IMR-90 (cell line): ENCODE results near the gene CDON. TPM values are rescaled to one million over a fixed set of nuclear protein-coding genes. Genes with fewer than 3 reads are reported as not detected.

ENCODE experiments used
- ATAC-seq: fragments of 200-7000 bp; cut with Tn5 transposase; 2 replicates; pipeline ENCODE4 v1.9.1; 2020; ENCODE audit warnings: low read depth, mild to moderate bottlenecking, moderate library complexity
- BruUV-seq: library from RNA; stranded (reverse); fragments of 400-500 nt; replicated peaks from 2 replicates; lab custom pipeline; 2021; lab: Mats Ljungman, UMichigan
- CTCF ChIA-PET: fragments of 300-600 bp; formaldehyde crosslinking; extraction: SDS; loops from one replicate; lab custom pipeline; 2021; ENCODE audit warnings: antibody characterized with exemption; lab: Yijun Ruan, JAX
- POLR2A ChIA-PET: fragments of 300-600 bp; sonication (Branson Sonifier 250); formaldehyde crosslinking; loops from one replicate; lab custom pipeline; 2022; ENCODE audit warnings: antibody characterized with exemption; ENCODE audit not compliant: unreplicated experiment; lab: Charles Lee
- DNase-seq: peaks from one replicate; pipeline ENCODE4 v3.0.0; 2013
- H2AFZ ChIP-seq: replicated peaks from 2 replicates; pipeline ENCODE3; 2013; ENCODE audit warnings: low read length, mild to moderate bottlenecking; ENCODE audit not compliant: poor library complexity
- H2AK5ac ChIP-seq: 2 replicates; pipeline ENCODE4 v1.6.1; 2013; ENCODE audit warnings: low read depth, low read length, inconsistent platforms
- H2AK9ac ChIP-seq: replicated peaks from 2 replicates; pipeline ENCODE3; 2013; ENCODE audit warnings: mild to moderate bottlenecking, low read depth, low read length, moderate library complexity; ENCODE audit not compliant: poor library complexity
- H2BK120ac ChIP-seq: 2 replicates; pipeline ENCODE4 v1.6.1; 2013; ENCODE audit warnings: low read depth, low read length, inconsistent platforms
- H2BK15ac ChIP-seq: 3 replicates; pipeline ENCODE4 v1.6.1; 2013; ENCODE audit warnings: low read depth, low read length, inconsistent platforms
- H2BK20ac ChIP-seq: 2 replicates; pipeline ENCODE4 v1.6.1; 2013; ENCODE audit warnings: low read depth, mild to moderate bottlenecking, inconsistent platforms, low read length, moderate library complexity
- H2BK5ac ChIP-seq: 2 replicates; pipeline ENCODE4 v1.6.1; 2013; ENCODE audit warnings: mild to moderate bottlenecking, low read depth, low read length, inconsistent platforms; ENCODE audit not compliant: poor library complexity, severe bottlenecking
- H3K14ac ChIP-seq: replicated peaks from 2 replicates; pipeline ENCODE4 v1.6.1; 2013; ENCODE audit warnings: low read depth, low read length, inconsistent platforms
- H3K18ac ChIP-seq: 2 replicates; pipeline ENCODE4 v1.6.1; 2013; ENCODE audit warnings: low read depth, low read length, control low read depth
- H3K23ac ChIP-seq: 2 replicates; pipeline ENCODE4 v1.6.1; 2013; ENCODE audit warnings: low read depth, low read length, inconsistent platforms
- H3K27ac ChIP-seq: 2 replicates; pipeline ENCODE4 v1.5.1; 2013; ENCODE audit warnings: mild to moderate bottlenecking, control low read depth, low read length; ENCODE audit not compliant: insufficient read depth
- H3K27me3 ChIP-seq: 2 replicates; pipeline ENCODE4 v1.6.1; 2013; ENCODE audit warnings: low read length; ENCODE audit not compliant: control insufficient read depth, insufficient read depth
- H3K36me3 ChIP-seq: 2 replicates; pipeline ENCODE4 v1.6.1; 2013; ENCODE audit warnings: low read length, mixed read lengths; ENCODE audit not compliant: control insufficient read depth, insufficient read depth
- H3K4ac ChIP-seq: 2 replicates; pipeline ENCODE4 v1.6.1; 2013; ENCODE audit warnings: low read depth, low read length, inconsistent platforms
- H3K4me1 ChIP-seq: 2 replicates; pipeline ENCODE4 v1.6.1; 2013; ENCODE audit warnings: low read length, mixed read lengths; ENCODE audit not compliant: control insufficient read depth, insufficient read depth
- H3K4me2 ChIP-seq: 2 replicates; pipeline ENCODE4 v1.6.1; 2013; ENCODE audit warnings: low read depth, mild to moderate bottlenecking, control low read depth, low read length, moderate library complexity
- H3K4me3 ChIP-seq: 2 replicates; pipeline ENCODE4 v1.5.1; 2013; ENCODE audit warnings: low read depth, mild to moderate bottlenecking, control low read depth, low read length, moderate library complexity; ENCODE audit not compliant: insufficient read depth
- H3K56ac ChIP-seq: 2 replicates; pipeline ENCODE4 v1.6.1; 2013; ENCODE audit warnings: low read length, inconsistent platforms; ENCODE audit not compliant: insufficient read depth; ENCODE audit errors: extremely low read depth
- H3K79me1 ChIP-seq, 2 experiments: 2 replicates each; pipeline ENCODE4 v1.6.1; 2013; ENCODE audit warnings: low read length in 2 of 2, inconsistent platforms in 1 of 2, low read depth in 1 of 2
- H3K9ac ChIP-seq: 2 replicates; pipeline ENCODE4 v1.6.1; 2013; ENCODE audit warnings: low read depth, low read length, control low read depth
- H3K9me1 ChIP-seq: 2 replicates; pipeline ENCODE4 v1.6.1; 2013; ENCODE audit warnings: low read length, inconsistent platforms; ENCODE audit not compliant: insufficient read depth
- H3K9me3 ChIP-seq: 2 replicates; pipeline ENCODE4 v1.6.1; 2013; ENCODE audit warnings: low read length; ENCODE audit not compliant: control insufficient read depth, insufficient read depth
- H4K20me1 ChIP-seq: 2 replicates; pipeline ENCODE4 v1.6.1; 2013; ENCODE audit warnings: low read length, inconsistent platforms; ENCODE audit not compliant: insufficient read depth
- H4K5ac ChIP-seq: 2 replicates; pipeline ENCODE4 v1.6.1; 2013; ENCODE audit warnings: mild to moderate bottlenecking, low read depth, low read length, control low read depth
- H4K8ac ChIP-seq, 2 experiments: 2 replicates each; pipeline ENCODE4 v1.6.1; 2013; ENCODE audit warnings: low read depth in 2 of 2, low read length in 2 of 2, control low read depth in 1 of 2, inconsistent platforms in 1 of 2
- H4K91ac ChIP-seq: 2 replicates; pipeline ENCODE4 v1.6.1; 2013; ENCODE audit warnings: low read depth, low read length, inconsistent platforms; ENCODE audit not compliant: insufficient read depth
- BHLHE40 ChIP-seq: fragments of 150-350 bp; IDR thresholded peaks from 2 replicates; pipeline ENCODE4 v1.6.1; 2016; ENCODE audit warnings: mild to moderate bottlenecking, low read depth, low read length
- CEBPB ChIP-seq: IDR thresholded peaks from 2 replicates; pipeline ENCODE4 v1.6.1; 2012; ENCODE audit warnings: low read depth, low read length, improper control_type of control experiment
- CHD1 ChIP-seq: IDR thresholded peaks from 2 replicates; pipeline ENCODE4 v1.6.1; 2012; ENCODE audit warnings: low read depth, low read length, improper control_type of control experiment
- FOS ChIP-seq: fragments of 150-350 bp; IDR thresholded peaks from 2 replicates; pipeline ENCODE4 v1.6.1; 2016; ENCODE audit warnings: low read depth, low read length
- MAFK ChIP-seq: IDR thresholded peaks from 2 replicates; pipeline ENCODE4 v1.6.1; 2012; ENCODE audit warnings: low read depth, low read length, improper control_type of control experiment
- MAZ ChIP-seq: IDR thresholded peaks from 2 replicates; pipeline ENCODE4 v1.6.1; 2012; ENCODE audit warnings: low read depth, mild to moderate bottlenecking, low read length, improper control_type of control experiment, moderate library complexity, borderline replicate concordance
- MXI1 ChIP-seq: IDR thresholded peaks from 2 replicates; pipeline ENCODE4 v1.6.1; 2012; ENCODE audit warnings: low read depth, mild to moderate bottlenecking, low read length, moderate library complexity, borderline replicate concordance
- NFE2L2 ChIP-seq: fragments of 150-350 bp; IDR thresholded peaks from 2 replicates; pipeline ENCODE4 v1.6.1; 2016; ENCODE audit warnings: low read depth, mild to moderate bottlenecking, low read length
- POLR2A ChIP-seq: IDR thresholded peaks from 2 replicates; pipeline ENCODE4 v1.6.1; 2012; ENCODE audit warnings: mild to moderate bottlenecking, low read depth, low read length
- RAD21 ChIP-seq: IDR thresholded peaks from 2 replicates; pipeline ENCODE4 v1.6.1; 2012; ENCODE audit warnings: low read length, improper control_type of control experiment
- RCOR1 ChIP-seq: IDR thresholded peaks from 2 replicates; pipeline ENCODE4 v1.6.1; 2012; ENCODE audit warnings: mild to moderate bottlenecking, low read length, improper control_type of control experiment; ENCODE audit not compliant: insufficient replicate concordance
- RFX5 ChIP-seq: IDR thresholded peaks from 2 replicates; pipeline ENCODE4 v1.8.0; 2012; ENCODE audit warnings: low read depth, mild to moderate bottlenecking, low read length, moderate library complexity
- SMC3 ChIP-seq: fragments of 150-350 bp; IDR thresholded peaks from 2 replicates; pipeline ENCODE4 v1.6.1; 2016; ENCODE audit warnings: low read depth, mild to moderate bottlenecking, antibody characterized with exemption, low read length, moderate library complexity
- WGBS, 2 experiments: methylation state at CpG; one replicate each; pipeline versions ENCODE4 v1.1.5 to v1.1.7; 2013; ENCODE audit warnings: missing lambda C conversion rate in 2 of 2; ENCODE audit not compliant: insufficient read length in 1 of 2; ENCODE audit errors: extremely low coverage in 2 of 2; 5-methylcytosine and 5-hydroxymethylcytosine counted together
- dilution Hi-C: fragments of 300-500 bp; cut with HindIII; formaldehyde crosslinking; loops from one replicate; pipeline ENCODE4 v1.14.3; 2018; ENCODE audit warnings: low sequenced_read_pairs; ENCODE audit not compliant: unreplicated experiment
- in situ Hi-C: fragments of 300-500 bp; cut with MboI; formaldehyde crosslinking; loops from 3 replicates; pipeline ENCODE4 v1.14.3; 2019; ENCODE audit warnings: low sequenced_read_pairs, inconsistent platforms, mixed read lengths
- intact Hi-C: fragments of 100-400 bp; cut with micrococcal nuclease; formaldehyde crosslinking; loops from 2 replicates; pipeline ENCODE4 v1.10.0; 2022
- polyA plus RNA-seq, 3 experiments: library from polyadenylated mRNA; depleted of rRNA; stranded (reverse); fragments of >200 nt; gene quantifications; 2 replicates each; pipeline ENCODE4 v1.2.3, GENCODE V29; 2012; ENCODE audit warnings: low replicate concordance in 1 of 3
- total RNA-seq: library from RNA; depleted of rRNA; stranded (reverse); fragments of >200 nt; gene quantifications from 2 replicates; pipeline ENCODE4 v1.2.3, GENCODE V29; 2012
- TF ChIP-seq, protein P1 (sequence below): fragments of 150-350 bp; IDR thresholded peaks from 2 replicates; pipeline ENCODE4 v1.6.1; 2016; ENCODE audit warnings: low read depth, mild to moderate bottlenecking, low read length, moderate library complexity, borderline replicate concordance
- TF ChIP-seq, protein P2 (sequence below): fragments of 150-350 bp; IDR thresholded peaks from 2 replicates; pipeline ENCODE4 v1.6.1; 2017; ENCODE audit warnings: mild to moderate bottlenecking, antibody characterized with exemption, low read length, low read depth
- TF ChIP-seq, protein P3 (sequence below): conservative IDR thresholded peaks from 2 replicates; pipeline ENCODE4 v1.5.1; 2012; ENCODE audit warnings: mild to moderate bottlenecking, low read depth, low read length, improper control_type of control experiment

CDON gene
- total and polyA plus RNA-seq, 2 of the 4 experiments (the other 2 are of a cell fraction) = 1.2 to 3.8 TPM

DNA sequence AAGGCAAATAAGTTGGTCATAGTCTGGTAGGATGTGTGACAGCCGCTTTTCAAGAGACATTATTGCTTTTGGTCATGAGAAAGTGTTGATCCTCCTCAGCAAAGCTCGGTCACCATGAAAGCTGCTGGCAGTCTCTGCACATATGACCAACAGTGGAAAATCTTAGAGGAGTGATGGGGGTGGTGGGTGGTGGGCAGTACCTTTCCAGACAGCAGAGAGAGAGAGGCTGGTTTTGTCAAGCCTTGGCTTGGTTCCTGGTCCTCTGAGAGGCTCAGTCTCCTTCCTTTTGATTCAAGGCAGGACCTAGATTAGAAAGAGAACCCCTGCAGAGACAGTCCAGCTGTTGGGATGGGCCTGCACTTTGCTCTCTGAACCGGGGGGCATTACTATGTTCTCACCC is 136.9 kb downstream of the CDON start:
- Histone ChIP-seq H3K9me1 (no peaks in the 10 kb centered on the region), H4K5ac (no peak overlapping the region), H3K14ac (no peak overlapping the region), H3K18ac (no peak overlapping the region), H3K4me3 (no peak overlapping the region), H2BK20ac (no peak overlapping the region), H3K9me3 (no peaks in the 10 kb centered on the region), H2BK120ac (no peak overlapping the region), H2AK5ac (no peak overlapping the region), H3K27ac (no peak overlapping the region), H3K23ac (no peak overlapping the region), H3K4me1 (no peaks in the 10 kb centered on the region), H2AK9ac (no peak overlapping the region), H3K9ac (no peak overlapping the region), H3K4ac (no peak overlapping the region), H4K91ac (no peak overlapping the region), H3K79me1 (no peaks in the 10 kb centered on the region), H3K4me2 (no peak overlapping the region), H2BK15ac (no peak overlapping the region), H3K27me3 (peaks cover 33% of the 10 kb centered on the region), H3K36me3 (no peaks in the 10 kb centered on the region), H4K8ac (no peak overlapping the region), H2AFZ (no peak overlapping the region), H4K20me1 (no peaks in the 10 kb centered on the region), H2BK5ac (no peak overlapping the region), H3K56ac (no peak overlapping the region)
- dilution Hi-C loops = no loop called here
- WGBS, 2 experiments = 30% methylated on average over 2 of the region's 3 CpGs; no CpG with 5 or more reads in 1 of the 2 experiments
- CTCF ChIA-PET = interaction anchor here (1.2 kb wide), 1 partner anchor 268 kb away, joined by 3 read pairs; no protein-coding TSS in a partner anchor
- in situ Hi-C loops = loop anchor here (5.0 kb wide), 1 partner anchor 266 kb away; no protein-coding TSS in a partner anchor
- intact Hi-C loops = no loop called here
- no TSS peak for BruUV-seq
- no peak for ATAC-seq
- TF ChIP-seq RAD21 (no peak), RCOR1 (no peak), FOS (no peak), NFE2L2 (no peak), SMC3 (no peak), POLR2A (no peak), CHD1 (no peak), MAFK (no peak), RFX5 (no peak), MXI1 (no peak), CEBPB (no peak), MAZ (no peak), BHLHE40 (no peak)
- TF ChIP-seq, protein P1, sequence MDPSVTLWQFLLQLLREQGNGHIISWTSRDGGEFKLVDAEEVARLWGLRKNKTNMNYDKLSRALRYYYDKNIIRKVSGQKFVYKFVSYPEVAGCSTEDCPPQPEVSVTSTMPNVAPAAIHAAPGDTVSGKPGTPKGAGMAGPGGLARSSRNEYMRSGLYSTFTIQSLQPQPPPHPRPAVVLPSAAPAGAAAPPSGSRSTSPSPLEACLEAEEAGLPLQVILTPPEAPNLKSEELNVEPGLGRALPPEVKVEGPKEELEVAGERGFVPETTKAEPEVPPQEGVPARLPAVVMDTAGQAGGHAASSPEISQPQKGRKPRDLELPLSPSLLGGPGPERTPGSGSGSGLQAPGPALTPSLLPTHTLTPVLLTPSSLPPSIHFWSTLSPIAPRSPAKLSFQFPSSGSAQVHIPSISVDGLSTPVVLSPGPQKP = no peak
- TF ChIP-seq, protein P2, sequence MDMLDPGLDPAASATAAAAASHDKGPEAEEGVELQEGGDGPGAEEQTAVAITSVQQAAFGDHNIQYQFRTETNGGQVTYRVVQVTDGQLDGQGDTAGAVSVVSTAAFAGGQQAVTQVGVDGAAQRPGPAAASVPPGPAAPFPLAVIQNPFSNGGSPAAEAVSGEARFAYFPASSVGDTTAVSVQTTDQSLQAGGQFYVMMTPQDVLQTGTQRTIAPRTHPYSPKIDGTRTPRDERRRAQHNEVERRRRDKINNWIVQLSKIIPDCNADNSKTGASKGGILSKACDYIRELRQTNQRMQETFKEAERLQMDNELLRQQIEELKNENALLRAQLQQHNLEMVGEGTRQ = no peak
- TF ChIP-seq, protein P3, sequence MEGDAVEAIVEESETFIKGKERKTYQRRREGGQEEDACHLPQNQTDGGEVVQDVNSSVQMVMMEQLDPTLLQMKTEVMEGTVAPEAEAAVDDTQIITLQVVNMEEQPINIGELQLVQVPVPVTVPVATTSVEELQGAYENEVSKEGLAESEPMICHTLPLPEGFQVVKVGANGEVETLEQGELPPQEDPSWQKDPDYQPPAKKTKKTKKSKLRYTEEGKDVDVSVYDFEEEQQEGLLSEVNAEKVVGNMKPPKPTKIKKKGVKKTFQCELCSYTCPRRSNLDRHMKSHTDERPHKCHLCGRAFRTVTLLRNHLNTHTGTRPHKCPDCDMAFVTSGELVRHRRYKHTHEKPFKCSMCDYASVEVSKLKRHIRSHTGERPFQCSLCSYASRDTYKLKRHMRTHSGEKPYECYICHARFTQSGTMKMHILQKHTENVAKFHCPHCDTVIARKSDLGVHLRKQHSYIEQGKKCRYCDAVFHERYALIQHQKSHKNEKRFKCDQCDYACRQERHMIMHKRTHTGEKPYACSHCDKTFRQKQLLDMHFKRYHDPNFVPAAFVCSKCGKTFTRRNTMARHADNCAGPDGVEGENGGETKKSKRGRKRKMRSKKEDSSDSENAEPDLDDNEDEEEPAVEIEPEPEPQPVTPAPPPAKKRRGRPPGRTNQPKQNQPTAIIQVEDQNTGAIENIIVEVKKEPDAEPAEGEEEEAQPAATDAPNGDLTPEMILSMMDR = no peak
- DNase-seq = no peak
- POLR2A ChIA-PET = no interaction called here
